ENCODE results near the gene TTK.

DNA sequence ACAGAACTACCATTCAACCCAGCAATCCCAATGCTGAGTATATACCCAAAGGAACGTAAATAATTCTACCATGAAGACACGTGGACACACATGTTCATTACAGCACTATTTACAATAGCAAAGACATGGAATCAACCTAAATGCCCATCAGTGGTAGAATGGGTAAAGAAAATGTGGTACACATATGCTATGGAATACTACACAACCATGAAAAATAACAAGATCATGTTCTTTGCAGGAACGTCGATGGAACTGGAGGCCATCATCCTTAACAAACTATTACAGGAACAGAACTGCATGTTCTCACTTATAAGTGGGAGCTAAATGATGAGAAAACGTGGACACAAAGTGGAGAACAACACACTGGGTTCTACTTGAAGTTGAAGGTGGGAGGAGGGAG is 34.7 kb upstream of the TTK start:
- TF ChIP-seq, protein P1, sequence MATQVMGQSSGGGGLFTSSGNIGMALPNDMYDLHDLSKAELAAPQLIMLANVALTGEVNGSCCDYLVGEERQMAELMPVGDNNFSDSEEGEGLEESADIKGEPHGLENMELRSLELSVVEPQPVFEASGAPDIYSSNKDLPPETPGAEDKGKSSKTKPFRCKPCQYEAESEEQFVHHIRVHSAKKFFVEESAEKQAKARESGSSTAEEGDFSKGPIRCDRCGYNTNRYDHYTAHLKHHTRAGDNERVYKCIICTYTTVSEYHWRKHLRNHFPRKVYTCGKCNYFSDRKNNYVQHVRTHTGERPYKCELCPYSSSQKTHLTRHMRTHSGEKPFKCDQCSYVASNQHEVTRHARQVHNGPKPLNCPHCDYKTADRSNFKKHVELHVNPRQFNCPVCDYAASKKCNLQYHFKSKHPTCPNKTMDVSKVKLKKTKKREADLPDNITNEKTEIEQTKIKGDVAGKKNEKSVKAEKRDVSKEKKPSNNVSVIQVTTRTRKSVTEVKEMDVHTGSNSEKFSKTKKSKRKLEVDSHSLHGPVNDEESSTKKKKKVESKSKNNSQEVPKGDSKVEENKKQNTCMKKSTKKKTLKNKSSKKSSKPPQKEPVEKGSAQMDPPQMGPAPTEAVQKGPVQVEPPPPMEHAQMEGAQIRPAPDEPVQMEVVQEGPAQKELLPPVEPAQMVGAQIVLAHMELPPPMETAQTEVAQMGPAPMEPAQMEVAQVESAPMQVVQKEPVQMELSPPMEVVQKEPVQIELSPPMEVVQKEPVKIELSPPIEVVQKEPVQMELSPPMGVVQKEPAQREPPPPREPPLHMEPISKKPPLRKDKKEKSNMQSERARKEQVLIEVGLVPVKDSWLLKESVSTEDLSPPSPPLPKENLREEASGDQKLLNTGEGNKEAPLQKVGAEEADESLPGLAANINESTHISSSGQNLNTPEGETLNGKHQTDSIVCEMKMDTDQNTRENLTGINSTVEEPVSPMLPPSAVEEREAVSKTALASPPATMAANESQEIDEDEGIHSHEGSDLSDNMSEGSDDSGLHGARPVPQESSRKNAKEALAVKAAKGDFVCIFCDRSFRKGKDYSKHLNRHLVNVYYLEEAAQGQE (IDR thresholded peaks at IDR 0.05; ENCODE audit: insufficient read depth in 1 of 2, low read depth in 2 of 2, low read length in 2 of 2), result no peak
- no peak for TF ChIP-seq POLR2AphosphoS5 (IDR thresholded peaks at IDR 0.05; ENCODE audit: low read depth, low read length)
